Activated T-cell treated with anti-CD3 and anti-CD28 coated beads for 1 hour (primary cell): Measurements from ENCODE around the gene GK2.

ENCODE experiments used
- DNase-seq: peaks from one replicate; pipeline ENCODE4 v3.0.0-alpha.2; 2020; ENCODE audit warnings: low read depth

The GK2 gene

GRCh38 chr4:79408063-79408462 is at the start of gene GK2:
Gene GK2, minus strand, starts transcription at chr4:79408228. Its CDS starts 28 bp downstream, at chr4:79408200.
- no peak for DNase-seq

- no peak for DNase-seq
Observed at GRCh38 chr4:79455216-79455615, 47.2 kb upstream of the GK2 start.

GRCh38 chr4:79454656-79455055 is 46.6 kb upstream of the GK2 start:
- no peak for DNase-seq

- no peak for DNase-seq
Observed at GRCh38 chr4:79450053-79450452, 42.0 kb upstream of the GK2 start.

GRCh38 chr4:79446145-79446544 is 38.1 kb upstream of the GK2 start:
- DNase-seq, result no peak

GRCh38 chr4:79445371-79445781 is 37.3 kb upstream of the GK2 start:
- DNase-seq, result no peak

GRCh38 chr4:79442422-79442821 is 34.4 kb upstream of the GK2 start:
- no peak for DNase-seq

- no peak for DNase-seq
Observed at GRCh38 chr4:79439489-79439888, 31.5 kb upstream of the GK2 start.

GRCh38 chr4:79431839-79432238 is 23.8 kb upstream of the GK2 start:
- no peak for DNase-seq

GRCh38 chr4:79429113-79429903 is 21.3 kb upstream of the GK2 start:
- DNase-seq, result no peak

GRCh38 chr4:79426989-79427388 is 19.0 kb upstream of the GK2 start:
- DNase-seq, result no peak

GRCh38 chr4:79425586-79425985 is 17.6 kb upstream of the GK2 start:
- no peak for DNase-seq

GRCh38 chr4:79421483-79421882 is 13.5 kb upstream of the GK2 start:
- no peak for DNase-seq

GRCh38 chr4:79413886-79414285 is 5.9 kb upstream of the GK2 start:
- no peak for DNase-seq

- DNase-seq, result no peak
Observed at GRCh38 chr4:79413032-79413885, 5.2 kb upstream of the GK2 start.

GRCh38 chr4:79404666-79405065 is 3.4 kb downstream of the GK2 start:
- DNase-seq, result no peak

GRCh38 chr4:79403356-79403755 is 4.7 kb downstream of the GK2 start:
- DNase-seq, result no peak

GRCh38 chr4:79402332-79402851 is 5.6 kb downstream of the GK2 start:
- DNase-seq, result no peak

- no peak for DNase-seq
Observed at GRCh38 chr4:79399076-79399475, 9.0 kb downstream of the GK2 start.

GRCh38 chr4:79397951-79398350 is 10.1 kb downstream of the GK2 start:
- DNase-seq, result no peak

GRCh38 chr4:79396794-79397193 is 11.2 kb downstream of the GK2 start:
- no peak for DNase-seq

- DNase-seq, result no peak
Observed at GRCh38 chr4:79395841-79396240, 12.2 kb downstream of the GK2 start.

- DNase-seq, result no peak
Observed at GRCh38 chr4:79390890-79391289, 17.1 kb downstream of the GK2 start.
